Measurements from ENCODE around the gene ZMPSTE24.

ZMPSTE24 gene

GRCh38 chr1:40305451-40305850, 47.4 kb downstream of the ZMPSTE24 start:
- peak; percentile 41 for DNase-seq (ENCODE audit: low read depth)

- DNase-seq (ENCODE audit: low read depth): no peak
Observed at GRCh38 chr1:40305871-40306270, 47.8 kb downstream of the ZMPSTE24 start.

- DNase-seq (ENCODE audit: low read depth): no peak
Observed at GRCh38 chr1:40306296-40306695, 48.3 kb downstream of the ZMPSTE24 start.

DNA sequence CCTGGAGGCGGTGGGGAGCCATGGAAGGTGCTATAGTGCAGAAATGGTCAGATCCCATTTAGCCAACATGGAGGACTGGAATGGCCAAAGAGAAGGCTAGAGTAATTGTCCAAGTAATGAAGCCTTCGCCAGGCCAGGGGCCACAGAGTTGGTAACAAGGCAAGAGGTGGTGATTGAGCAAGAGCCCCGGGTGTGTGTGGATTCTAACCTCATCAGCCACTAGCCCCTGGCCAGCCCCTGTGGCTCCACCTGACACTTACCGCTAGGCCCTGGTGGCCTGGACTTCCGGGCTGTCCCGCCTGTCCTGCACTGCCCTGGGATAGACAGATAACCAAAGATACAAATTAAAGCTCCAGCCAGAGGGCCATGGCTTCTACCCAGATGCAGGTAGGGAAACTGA, 49.1 kb downstream of the ZMPSTE24 start:
- DNase-seq (ENCODE audit: low read depth): no peak

DNA sequence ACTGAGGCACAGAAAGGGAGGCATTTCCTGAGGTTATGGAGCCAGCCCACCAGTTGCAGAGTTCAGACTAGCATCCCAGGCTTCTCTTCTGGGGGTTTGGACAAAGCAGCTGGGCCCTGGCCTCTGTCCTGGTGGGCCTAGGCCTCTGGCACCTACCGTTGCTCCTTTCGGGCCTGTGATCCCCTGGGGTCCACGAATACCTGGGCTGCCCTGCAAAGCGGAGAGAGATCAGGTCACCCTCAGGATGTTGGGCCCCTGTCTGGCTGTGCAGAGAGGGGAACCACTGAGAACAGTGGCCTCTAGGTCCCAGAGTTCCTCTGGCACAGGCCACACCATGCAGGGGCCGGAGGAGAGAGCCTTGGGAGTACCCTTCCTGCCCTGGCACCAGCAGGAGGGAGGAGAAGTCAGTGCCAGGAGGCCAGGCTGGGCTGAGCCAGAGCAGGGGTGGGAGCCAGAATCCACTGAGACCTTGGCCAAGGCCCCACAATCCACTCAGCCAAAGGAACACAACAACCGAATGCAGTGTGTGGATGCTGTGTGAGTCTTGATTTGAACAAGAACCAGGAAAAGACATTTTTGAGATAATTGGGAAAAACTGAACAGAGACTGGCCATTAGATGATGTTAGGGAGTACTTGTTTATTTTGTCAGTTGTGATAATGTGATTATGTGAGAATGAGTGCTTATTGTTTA, 50.1 kb downstream of the ZMPSTE24 start:
- no peak for DNase-seq (ENCODE audit: low read depth)

GRCh38 chr1:40309374-40310128, 51.5 kb downstream of the ZMPSTE24 start:
- DNase-seq (ENCODE audit: low read depth): no peak

DNA sequence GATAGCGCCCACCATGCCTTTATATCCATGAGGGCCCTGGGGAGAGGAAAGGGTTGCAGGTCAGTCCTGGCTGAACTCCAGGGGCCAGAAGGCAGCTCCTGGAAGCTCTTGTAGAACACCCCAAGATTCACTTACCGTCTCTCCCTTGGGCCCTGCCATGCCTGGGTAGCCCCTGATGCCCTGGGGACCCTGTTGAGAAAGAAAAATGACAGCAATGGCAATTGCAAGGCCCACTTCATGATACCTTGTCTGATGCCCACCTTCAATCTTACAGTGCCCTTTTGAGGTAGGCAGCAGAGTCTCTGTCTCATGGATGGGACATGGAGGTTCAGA, 52.1 kb downstream of the ZMPSTE24 start:
- DNase-seq (ENCODE audit: low read depth): no peak

GRCh38 chr1:40310983-40311642, 53.1 kb downstream of the ZMPSTE24 start:
- no peak for DNase-seq (ENCODE audit: low read depth)

- no peak for DNase-seq (ENCODE audit: low read depth)
Observed at GRCh38 chr1:40311692-40312091, 53.7 kb downstream of the ZMPSTE24 start.

GRCh38 chr1:40312238-40313205, 54.5 kb downstream of the ZMPSTE24 start:
- DNase-seq (ENCODE audit: low read depth): no peak

- DNase-seq (ENCODE audit: low read depth): peak; percentile 46
Observed at GRCh38 chr1:40313329-40313957, 55.4 kb downstream of the ZMPSTE24 start.

DNA sequence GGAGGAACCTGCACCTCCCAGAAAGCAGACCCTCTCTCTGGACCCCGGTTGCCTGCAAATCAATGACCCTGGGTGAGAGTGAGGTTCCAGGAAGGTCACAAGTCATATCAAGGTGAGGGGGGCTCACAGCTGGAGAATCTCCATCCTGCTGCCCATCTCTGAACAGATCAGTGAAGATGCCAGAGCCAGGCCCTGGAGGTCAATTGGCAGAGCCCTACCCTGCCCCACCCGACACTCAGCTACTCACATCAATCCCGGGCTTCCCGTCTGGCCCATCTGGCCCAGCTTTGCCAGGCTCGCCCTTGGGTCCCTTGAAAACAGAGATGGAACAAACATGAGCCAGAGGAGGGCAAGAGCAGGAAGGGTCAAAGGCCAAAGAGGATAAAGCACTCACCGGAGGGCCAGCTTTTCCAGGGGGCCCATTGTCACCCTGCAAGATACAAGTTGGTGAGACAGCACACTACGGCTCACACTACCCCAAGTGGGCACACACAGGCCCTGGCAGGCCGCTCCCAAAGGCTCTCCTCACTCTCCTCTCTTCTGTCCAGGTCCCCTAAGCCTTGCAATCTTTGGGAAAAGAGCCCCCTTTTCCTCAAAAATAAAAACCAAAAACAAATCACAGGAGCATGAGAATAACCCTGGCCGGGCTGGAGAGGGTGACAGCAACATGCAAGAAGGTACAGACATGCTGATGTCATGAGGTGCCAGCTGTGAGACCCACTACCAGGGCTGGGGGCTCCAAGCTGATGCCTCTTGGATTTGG, 56.1 kb downstream of the ZMPSTE24 start:
- no peak for DNase-seq (ENCODE audit: low read depth)

DNA sequence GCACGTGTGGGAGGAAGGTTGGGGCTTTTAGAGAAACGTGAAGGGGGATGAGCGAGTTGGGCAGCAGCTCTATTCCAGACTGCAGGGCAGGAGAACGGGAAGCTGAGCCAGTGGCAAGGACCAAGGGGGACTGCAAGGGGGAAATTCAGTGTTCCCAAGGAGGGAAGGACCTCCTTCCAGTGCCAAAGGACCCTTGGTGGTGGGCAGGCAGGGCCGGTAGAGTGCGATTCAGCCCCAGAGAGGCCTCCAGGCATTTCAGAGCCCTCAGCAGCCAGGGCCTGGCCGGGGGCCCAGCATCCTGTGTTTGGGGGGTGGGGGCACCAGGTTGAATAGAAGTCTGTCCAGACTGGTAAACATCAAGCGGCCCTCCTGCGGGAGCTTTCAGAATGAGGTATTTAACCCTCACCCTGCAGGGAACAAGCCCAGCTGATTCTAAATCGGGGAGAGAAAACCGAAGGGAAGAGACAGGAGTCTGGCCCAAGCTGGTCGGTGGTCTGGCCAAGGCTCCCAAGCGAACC, 56.7 kb downstream of the ZMPSTE24 start:
- no peak for DNase-seq (ENCODE audit: low read depth)

- peak; percentile 86 for DNase-seq (ENCODE audit: low read depth)
Observed at GRCh38 chr1:40315239-40315794, 57.3 kb downstream of the ZMPSTE24 start.

DNA sequence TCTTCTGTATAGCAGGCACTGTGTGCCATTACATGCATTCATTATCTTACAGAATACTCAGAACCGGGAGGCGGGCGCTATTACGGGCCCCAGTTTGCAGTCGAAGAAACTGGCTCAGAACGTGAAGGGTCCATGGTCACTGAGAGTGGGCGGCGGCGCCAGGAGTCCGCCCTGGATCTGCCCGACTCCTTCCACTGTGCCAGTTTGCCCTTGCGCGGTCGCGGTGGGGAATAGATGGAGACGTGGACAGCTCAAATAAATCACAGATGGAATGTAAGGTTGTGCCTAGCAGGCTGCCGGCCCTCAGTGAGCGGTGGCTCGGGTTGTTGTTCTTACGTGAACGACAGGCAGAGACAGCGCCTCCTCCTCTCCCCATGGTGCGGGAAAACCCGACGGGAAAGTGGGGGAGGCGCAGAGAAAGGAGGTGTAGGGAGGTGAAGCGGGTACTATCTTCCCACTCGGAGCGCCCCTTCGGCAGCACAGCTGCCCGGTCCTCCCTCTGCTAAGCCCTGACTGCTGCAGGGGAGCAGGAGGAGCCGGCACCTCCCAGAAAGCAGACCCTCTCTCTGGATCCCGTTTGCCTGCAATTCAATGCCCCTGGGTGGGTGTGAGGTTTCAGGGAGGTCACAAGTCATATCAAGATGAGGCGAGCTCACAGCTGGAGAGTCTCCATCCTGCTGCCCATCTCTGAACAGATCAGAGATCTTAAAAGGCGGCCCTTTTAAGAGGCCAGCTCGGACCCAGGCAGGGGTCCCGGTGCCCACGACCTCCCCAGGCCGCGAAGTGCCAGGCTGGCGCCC, 58.0 kb downstream of the ZMPSTE24 start:
- peak; percentile 41 for DNase-seq (ENCODE audit: low read depth)

GRCh38 chr1:40316595-40317393, 58.8 kb downstream of the ZMPSTE24 start, which contains the start of gene COL9A2:
Gene COL9A2 (minus strand): TSS chr1:40317286. CDS start chr1:40317197, 89 bp downstream.
- peak; percentile 58 for DNase-seq (ENCODE audit: low read depth)

DNA sequence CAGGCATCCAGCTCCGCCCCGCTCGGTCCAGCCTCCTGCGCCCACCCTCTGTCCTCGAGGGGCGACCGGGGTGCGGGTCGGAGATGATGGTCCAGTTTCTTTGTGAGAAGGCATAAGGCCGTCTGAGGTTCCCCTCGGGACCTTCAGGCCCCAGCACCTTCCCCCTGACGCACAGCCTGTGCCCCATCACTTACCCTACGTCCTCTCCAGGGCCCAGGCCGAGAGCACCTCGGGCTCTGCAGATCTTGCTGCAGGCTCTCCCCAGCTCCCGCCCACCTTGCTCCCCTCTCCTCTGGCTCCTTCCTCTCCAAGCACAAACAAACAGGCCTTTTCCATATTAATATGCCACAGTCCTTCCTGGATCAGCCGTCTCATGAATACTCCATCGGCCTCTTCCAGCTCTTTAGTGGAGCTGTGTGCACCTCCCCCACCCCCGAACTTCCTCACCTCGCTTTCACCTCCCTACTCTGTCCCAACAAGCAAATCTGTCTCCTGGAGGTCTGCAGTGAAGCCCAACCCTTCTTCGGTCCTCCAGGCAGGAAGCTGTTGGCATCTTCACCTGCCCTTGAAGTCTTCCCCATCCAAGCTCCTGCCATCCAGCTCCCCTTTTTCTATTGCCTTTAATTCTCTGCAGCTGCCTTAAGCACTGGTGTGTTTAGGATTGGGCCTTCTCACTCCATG, 59.5 kb downstream of the ZMPSTE24 start:
- no peak for DNase-seq (ENCODE audit: low read depth)

DNA sequence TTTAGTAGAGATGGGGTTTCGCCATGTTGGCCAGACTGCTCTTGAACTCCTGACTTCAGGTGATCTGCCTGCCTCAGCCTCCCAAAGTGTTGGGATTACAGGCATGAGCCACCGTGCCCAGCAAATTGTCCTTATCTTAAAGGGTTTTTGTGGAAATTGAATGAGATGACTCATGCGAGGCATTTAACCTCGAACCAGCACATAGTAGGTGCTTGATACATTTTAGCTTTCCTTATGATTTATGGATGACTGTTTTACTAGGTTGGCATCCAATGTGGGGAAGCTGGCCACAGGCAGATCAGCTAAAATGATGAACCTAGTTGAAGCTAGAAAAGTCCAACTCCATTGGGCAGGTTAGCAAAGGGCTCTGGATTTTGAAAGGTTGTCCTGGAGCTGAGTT, 60.4 kb downstream of the ZMPSTE24 start:
- no peak for DNase-seq (ENCODE audit: low read depth)
